M059J (cell line): Measurements from ENCODE around the gene C1orf56. TPM values are rescaled to one million over a fixed set of nuclear protein-coding genes. Genes with fewer than 3 reads are reported as not detected.
A peak's percentile ranks its signal among the peaks of the same experiment; 100 is the strongest.

ENCODE experiments used
- DNase-seq: peaks from one replicate; pipeline ENCODE4 v3.0.0-alpha.2; 2012; ENCODE audit warnings: low read depth
- total RNA-seq: library from RNA; depleted of rRNA; stranded (reverse); fragments of >200 nt; shearing (Covaris generic); gene quantifications from 2 replicates; pipeline ENCODE4 v1.2.3, GENCODE V29; 2014; rRNA removed

Gene C1orf56
- total RNA-seq, 1 experiment from 2014 or later, result 3.6 TPM

DNA sequence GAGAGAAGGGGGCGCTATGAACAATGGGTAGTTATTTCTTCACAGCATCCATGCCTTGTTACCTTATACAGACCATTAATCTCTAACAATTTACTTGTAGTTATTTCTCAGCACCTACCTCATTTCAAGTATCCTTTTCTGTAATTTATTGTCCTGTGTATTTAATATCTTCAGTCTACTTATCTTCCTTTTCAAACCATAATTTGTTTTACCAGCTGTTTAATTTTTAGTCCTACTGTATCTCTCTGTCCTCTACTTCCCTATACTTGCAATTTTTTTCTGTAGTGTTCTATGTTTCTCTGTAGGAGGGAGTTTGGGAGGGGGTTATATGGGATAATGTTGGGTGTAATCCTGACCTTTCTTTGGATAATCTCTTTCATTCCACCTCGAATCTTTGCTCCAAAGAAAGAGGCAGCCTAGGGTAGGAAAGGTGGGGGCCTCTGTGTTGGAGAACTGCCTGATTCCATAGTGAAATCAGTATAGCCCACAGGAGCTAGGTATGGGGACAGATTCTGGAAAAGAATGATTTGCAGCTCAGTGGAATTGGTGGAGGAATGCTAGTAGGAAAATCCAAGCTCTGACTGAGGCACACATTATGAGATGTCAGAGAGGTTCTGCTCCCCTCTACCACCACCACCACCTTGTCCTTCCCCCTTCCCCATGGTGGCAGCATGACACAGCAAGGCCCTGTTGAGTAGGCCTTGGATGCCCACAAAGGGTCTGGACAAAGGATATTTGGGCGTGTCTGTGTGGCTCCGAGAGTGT is 13.3 kb downstream of the C1orf56 start:
- DNase-seq, result peak; percentile 47

DNA sequence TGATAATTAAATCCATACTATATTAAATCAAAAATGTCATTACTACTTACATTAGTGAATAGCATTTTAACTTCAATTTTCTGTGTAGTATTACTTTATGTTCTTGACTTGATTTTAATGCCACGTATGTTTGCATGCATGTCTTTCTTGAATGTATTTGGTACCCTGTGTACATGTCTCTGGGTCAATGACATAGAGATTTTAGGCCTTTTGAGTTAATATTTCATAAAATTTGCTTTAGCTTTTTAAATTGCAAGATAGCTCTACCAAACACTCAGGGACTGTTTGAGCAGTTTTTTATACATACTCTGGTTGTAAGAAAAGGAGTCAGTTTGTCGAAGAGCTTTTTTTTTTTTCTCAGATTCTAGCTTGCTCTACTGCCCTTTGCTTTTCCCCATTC is 14.2 kb downstream of the C1orf56 start:
- DNase-seq, result no peak

DNA sequence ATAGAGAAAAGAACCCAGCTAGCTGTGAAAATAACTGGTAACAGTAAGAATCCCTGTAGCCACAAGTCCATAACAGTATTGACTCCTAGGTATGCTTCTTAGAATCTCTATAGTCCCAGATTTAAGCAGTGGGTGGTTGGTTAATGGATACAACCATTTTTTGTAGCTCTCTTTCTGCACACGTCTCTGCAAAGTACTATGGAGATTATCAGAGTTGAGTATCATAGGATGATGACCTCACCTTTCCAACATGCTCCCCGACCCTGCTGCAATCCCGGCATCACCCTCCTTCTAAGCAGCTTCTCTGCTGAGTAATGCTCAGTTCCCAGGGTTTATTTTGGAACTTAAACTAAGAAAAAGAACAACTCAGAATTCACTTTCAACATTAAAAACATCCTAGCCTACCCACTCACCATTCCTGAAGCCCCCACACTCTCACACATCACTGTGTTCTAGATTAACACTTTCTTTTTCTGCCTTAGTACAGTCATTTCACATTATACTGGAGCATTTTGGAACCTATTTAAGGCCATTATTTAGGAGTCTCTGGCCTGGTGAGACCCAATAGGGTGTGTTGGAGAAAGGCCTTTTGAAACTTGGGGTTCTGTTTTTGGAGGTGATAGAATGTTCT is 15.3 kb downstream of the C1orf56 start:
- DNase-seq, result peak; percentile 87

DNA sequence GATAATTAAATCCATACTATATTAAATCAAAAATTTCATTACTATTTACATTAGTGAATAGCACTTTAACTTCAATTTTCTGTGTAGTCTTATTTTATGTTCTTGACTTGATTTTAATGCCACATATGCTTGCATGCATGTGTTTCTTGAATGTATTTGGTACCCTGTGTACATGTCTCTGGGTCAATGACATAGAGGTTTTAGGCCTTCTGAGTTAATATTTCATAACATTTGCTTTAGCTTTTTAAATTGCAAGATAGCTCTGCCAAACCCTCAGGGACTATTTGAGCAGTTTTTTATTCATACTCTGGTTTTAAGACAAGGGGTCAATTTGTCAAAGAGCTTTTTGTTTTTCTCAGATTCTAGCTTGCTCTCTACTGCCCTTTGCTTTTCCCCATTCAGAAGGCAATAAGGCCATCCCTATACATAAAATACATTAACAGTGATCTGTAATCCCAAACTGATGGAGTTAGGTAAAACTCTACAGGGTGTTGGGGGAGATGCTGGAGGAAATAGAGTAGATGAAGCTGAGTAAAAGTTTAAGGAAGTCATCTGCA is 17.6 kb downstream of the C1orf56 start:
- no peak for DNase-seq

DNA sequence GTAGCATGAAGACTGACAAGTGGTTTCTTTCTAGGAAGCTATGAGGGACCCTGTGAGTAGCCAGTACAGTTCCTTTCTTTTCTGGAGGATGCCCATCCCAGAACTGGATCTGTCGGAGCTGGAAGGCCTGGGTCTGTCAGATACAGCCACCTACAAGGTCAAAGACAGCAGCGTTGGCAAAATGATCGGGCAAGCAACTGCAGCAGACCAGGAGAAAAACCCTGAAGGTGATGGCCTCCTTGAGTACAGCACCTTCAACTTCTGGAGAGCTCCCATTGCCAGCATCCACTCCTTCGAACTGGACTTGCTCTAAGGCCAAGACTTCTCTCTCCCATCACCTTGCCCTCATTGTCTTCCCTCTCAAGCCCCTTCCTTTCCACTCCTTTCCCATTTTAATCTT is 19.6 kb downstream of the C1orf56 start:
- no peak for DNase-seq

DNA sequence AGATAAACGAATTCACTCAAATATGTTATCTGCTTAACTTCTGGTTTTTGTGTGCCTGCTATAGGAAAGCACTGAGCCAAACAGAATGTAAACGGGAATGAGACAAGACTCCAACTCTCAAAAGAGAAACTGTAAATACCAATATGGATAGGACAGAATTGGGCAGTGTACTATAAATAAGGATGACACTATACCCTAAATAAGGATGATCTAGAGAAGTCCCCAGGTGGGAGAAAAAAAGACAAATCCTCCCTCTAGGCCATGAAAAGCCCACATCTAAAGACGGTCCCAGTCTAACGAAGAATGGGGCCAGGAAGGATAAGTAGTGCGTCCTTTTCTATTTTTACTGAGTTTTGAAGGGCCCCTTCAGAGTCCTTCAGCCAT is 21.5 kb downstream of the C1orf56 start:
- DNase-seq, result no peak

DNA sequence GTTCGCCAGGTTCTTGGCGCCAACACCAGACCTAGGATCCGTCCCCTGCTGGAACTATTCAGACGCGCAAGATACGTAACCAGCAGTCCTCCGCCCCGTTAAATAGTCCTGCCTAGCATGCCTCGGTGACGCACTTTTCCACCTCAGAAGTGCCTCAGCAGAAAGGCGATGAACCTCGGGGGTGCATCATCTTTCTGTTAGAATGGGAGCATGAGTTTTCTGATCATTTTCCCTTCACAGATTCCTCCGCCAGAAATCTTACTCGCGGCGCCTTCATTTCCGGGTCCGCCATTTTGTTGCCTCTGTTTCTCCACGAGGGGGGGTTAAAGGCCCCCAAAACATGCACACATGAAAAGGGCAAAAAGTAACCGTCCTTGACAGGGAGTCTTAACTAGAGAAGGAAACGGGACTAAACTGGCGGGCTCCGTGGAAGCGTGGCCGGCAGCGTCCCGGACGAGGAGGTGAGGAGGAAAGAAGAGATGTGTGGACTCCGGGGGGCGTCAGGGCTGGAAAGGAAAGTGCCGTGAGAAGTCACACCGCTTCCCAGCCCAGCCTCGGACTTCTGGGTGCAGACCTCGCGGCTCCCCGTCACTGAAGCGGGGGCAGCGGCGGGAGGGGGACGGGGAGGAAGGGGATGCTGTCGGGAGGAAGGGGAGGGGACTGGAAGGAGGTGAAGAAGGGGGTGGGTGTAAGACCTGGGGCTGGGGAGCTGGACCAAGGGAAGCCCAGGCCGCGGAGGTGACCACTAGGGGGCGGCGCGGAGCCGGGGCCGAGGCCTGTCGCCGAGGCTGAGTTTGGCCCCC is 23.1 kb downstream of the C1orf56 start, which contains the start of gene GABPB2:
GABPB2 (plus strand) TSS at position 288 of the 803 bp plus-strand sequence. CDS start 17,429 bp downstream, outside the sequence.
- peak; percentile 95 for DNase-seq

DNA sequence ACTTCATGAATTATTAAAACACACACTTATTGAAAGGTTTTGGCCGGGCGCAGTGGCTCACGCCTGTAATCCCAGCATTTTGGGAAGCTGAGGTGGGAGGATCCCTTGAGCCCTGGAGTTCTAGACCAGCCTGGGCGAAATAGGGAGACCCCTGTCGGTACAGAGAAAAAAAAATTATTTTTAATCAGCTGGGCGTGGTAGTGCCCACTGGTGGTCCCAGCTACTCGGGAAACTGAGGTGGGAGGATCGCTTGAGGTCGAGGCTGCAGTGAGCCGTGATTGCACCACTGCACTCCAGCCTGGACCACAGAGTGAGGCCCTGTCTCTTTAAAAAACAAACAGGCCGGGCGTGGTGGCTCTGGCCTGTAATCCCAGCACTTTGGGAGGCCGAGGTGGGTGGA is 24.7 kb downstream of the C1orf56 start:
- no peak for DNase-seq

DNA sequence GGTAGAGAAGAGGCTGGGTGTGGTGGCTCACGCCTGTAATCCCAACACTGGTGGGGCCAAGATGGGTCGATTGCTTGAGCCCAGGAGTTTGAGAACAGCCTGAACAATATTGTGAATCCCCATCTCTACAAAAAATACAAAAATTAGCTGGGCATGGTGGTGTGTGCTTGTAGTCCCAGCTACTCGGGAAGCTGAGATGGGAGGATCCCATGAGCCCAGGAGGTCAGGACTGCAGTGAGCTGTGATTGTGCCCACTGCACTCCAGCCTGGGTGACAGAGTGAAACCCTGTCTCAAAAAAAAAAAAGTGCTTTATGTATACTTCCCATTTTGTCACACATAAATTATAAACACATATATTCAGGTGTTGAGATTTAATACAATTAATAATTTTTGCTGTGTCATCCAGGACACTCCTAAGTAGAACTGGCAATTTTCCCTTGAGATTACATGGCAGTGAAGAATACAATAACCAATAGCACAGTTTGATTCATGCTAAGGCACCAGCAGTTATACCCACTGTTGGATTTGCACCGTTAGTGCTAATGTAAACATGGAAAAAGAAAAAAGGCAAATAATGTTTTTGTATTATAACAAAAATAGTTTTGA is 38.5 kb downstream of the C1orf56 start:
- DNase-seq, result no peak

DNA sequence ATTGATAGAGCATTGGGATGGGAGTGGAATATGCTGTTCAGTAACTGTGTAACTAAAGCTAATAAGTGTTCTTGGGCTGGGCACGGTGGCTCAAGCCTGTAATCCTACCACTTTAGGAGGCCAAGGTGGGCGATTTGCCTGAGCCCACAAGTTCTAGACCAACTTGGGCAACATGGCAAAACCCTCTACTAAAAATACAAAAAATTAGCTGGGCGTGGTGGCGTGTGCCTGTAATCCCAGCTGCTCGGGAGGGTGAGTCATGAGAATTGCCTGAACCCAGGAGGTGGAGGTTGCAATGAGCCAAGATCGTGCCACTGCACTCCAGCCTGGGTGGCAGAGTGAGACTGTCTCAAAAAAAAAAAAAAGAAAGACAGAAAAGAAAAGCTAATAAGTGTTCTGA is 49.9 kb downstream of the C1orf56 start:
- peak; percentile 25 for DNase-seq

DNA sequence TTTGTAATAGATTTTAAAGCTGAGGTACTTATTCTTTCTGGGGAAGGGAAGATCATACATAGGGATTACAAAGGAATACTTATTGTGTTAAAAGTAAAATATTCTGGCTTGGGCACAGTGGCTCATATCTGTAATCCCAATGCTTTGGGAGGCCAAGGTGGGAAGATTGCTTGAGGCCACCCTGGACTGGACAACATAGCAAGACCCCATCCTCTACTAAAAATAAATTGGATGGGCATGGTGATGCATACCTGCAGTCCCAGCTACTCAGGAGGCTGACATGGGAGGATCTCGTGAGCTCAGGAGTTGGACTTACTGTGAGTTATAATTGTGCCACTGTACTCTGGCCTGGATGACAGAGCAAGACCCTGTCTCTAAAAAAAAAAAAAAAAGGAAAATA is 50.6 kb downstream of the C1orf56 start:
- DNase-seq, result no peak

Other genes starting within 250 kb of the C1orf56 start
- 1.7 and 2.1 TPM in 2 replicates for gene CTSK, start 239.5 kb upstream of the C1orf56 start, total RNA-seq
- 30.2 and 38.7 TPM in 2 replicates for gene ARNT, start 171.2 kb upstream of the C1orf56 start, total RNA-seq
- gene CTXND2, start 160.6 kb upstream of the C1orf56 start, total RNA-seq, result not detected in 2 replicates
- 27.8 and 31.6 TPM in 2 replicates for gene SETDB1, start 121.4 kb upstream of the C1orf56 start, total RNA-seq
- 156 and 178 TPM in 2 replicates for gene CERS2, start 72.9 kb upstream of the C1orf56 start, total RNA-seq
- 0.25 TPM in 1 of 2 replicates, not detected in the other for gene ANXA9, start 65.5 kb upstream of the C1orf56 start, total RNA-seq
- 7.0 and 8.9 TPM in 2 replicates for gene MINDY1, start 40.8 kb upstream of the C1orf56 start, total RNA-seq
- 21.4 and 26.6 TPM in 2 replicates for gene PRUNE1, start 39.3 kb upstream of the C1orf56 start, total RNA-seq
- 0.10 and 0.17 TPM in 2 replicates for gene BNIPL, start 11.2 kb upstream of the C1orf56 start, total RNA-seq
- gene CDC42SE1, start 11.9 kb downstream of the C1orf56 start, total RNA-seq, result 56.2 and 65.4 TPM in 2 replicates
- 43.2 and 46.5 TPM in 2 replicates for gene MLLT11, start 12.6 kb downstream of the C1orf56 start, total RNA-seq
- gene GABPB2, start 23.0 kb downstream of the C1orf56 start, total RNA-seq, result 6.2 and 11.4 TPM in 2 replicates
- 0.12 and 0.79 TPM in 2 replicates for gene SEMA6C, start 98.9 kb downstream of the C1orf56 start, total RNA-seq
- not detected in 2 replicates for gene TNFAIP8L2, start 108.9 kb downstream of the C1orf56 start, total RNA-seq
- gene LYSMD1, start 118.2 kb downstream of the C1orf56 start, total RNA-seq, result 7.6 and 9.7 TPM in 2 replicates
- gene SCNM1, start 118.4 kb downstream of the C1orf56 start, total RNA-seq, result 82.1 and 92.2 TPM in 2 replicates
- gene TMOD4, start 128.2 kb downstream of the C1orf56 start, total RNA-seq, result not detected in 2 replicates
- gene VPS72, start 142.4 kb downstream of the C1orf56 start, total RNA-seq, result 76.6 and 84.3 TPM in 2 replicates
- gene PIP5K1A, start 150.8 kb downstream of the C1orf56 start, total RNA-seq, result 78.6 and 82.6 TPM in 2 replicates
- gene PSMD4, start 207.0 kb downstream of the C1orf56 start, total RNA-seq, result 285 and 291 TPM in 2 replicates
- 14.3 and 27.3 TPM in 2 replicates for gene ZNF687, start 234.5 kb downstream of the C1orf56 start, total RNA-seq